IPS DF 6.9 (cell line): Measurements from ENCODE around the gene TRIM44.
"Not testable (repeated sequence)": the region's sequence is repeated elsewhere in the genome, so short reads cannot be mapped to it uniquely, and the experiment has no call there.

Source experiments
- DNase-seq: peaks from one replicate; pipeline ENCODE4 v3.0.0-alpha.2; 2013; ENCODE audit warnings: low read depth, low spot score
- H3K27ac ChIP-seq: one replicate; pipeline ENCODE4 v1.5.1; 2013; ENCODE audit warnings: low read length, control low read depth
- H3K27me3 ChIP-seq: 2 replicates; pipeline ENCODE4 v1.6.1; 2013; ENCODE audit warnings: mild to moderate bottlenecking, low read length; ENCODE audit not compliant: control insufficient read depth, insufficient read depth
- H3K36me3 ChIP-seq: 2 replicates; pipeline ENCODE4 v1.6.1; 2013; ENCODE audit warnings: low read length; ENCODE audit not compliant: control insufficient read depth, insufficient read depth
- H3K4me1 ChIP-seq: 2 replicates; pipeline ENCODE4 v1.6.1; 2013; ENCODE audit warnings: low read length; ENCODE audit not compliant: control insufficient read depth, insufficient read depth
- H3K4me3 ChIP-seq: 2 replicates; pipeline ENCODE4 v1.5.1; 2013; ENCODE audit warnings: mild to moderate bottlenecking, low read length
- H3K9me3 ChIP-seq: 2 replicates; pipeline ENCODE4 v1.6.1; 2013; ENCODE audit warnings: low read length, inconsistent platforms; ENCODE audit not compliant: control insufficient read depth, insufficient read depth
- WGBS: extraction: QIAGEN DNeasy Blood & Tissue Kit; methylation state at CpG from one replicate; pipeline ENCODE4 v1.1.7; 2013; ENCODE audit warnings: mixed read lengths, missing lambda C conversion rate; ENCODE audit not compliant: insufficient read length, insufficient coverage; 5-methylcytosine and 5-hydroxymethylcytosine counted together

The TRIM44 gene

DNA sequence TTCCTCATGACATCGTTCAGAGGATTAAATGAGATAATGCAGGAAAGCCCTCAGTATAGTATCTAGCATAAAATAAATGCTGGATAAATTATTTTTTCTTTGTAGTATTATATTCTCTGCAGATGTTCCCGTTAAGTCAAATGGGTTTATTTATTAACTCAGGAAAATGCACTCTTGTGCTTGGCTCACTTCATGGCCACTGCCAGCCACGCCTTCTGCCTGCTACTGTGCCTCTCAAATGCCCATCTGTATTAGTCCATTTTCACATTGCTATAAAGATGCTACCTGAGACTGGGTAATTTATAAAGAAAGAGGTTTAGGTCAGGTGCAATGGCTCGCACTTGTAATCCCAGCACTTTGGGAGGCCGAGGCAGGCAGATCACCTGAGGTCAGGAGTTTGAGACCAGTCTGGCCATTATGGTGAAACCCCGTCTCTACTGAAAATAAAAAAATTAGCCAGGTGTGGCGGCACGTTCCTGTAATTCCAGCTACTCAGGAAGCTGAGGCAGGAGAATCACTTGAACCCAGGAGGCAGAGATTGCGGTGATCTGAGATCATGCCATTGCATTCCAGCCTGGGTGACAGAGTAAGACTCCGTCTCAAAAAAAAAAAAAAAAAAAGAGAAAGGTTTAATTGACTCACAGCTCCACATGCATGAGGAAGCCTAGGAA lies 176.3 kb downstream of the TRIM44 start:
- H3K9me3 ChIP-seq, H3K27me3 ChIP-seq, H3K27ac ChIP-seq, H3K36me3 ChIP-seq, DNase-seq, H3K4me3 ChIP-seq, H3K4me1 ChIP-seq: not testable (repeated sequence)
- no CpG with 5 or more reads among the region's 10 CpGs for WGBS

DNA sequence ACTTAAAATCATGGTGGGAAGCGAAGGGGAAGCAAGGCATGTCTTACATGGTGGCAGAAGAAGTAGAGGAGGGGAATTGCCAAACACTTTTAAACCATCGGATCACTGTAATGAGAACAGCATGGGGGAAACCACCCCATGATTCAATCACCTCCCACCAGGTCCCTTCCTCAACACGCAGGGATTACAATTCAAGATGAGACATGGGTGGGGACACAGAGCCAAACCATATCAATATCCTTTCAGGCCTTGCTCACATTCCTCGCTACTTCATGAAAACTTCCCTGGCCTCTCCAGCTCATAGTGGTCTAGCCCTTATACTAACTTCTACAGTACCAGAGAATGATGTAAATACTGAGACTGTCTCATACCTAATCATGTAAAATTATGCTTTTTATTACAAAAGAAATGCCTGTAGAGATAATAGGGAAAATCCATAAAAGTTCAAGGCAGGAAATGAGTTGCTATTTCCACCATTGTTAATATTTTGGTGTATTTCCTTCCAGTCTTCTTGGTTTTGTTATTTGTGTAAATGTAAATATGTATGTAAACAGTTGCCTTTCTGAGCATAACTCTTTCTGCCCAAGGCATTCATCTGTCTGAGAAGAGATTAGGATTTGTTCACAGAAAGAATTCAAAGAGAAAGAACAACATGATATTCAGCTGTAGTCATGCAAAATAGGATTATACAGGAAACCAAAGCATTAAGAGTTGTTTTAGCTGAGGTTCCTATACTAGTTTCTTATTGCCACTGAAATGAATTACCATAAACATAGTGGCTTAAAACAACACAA lies 177.0 kb downstream of the TRIM44 start:
- no peak overlapping the region for H3K27ac ChIP-seq
- DNase-seq, result no peak
- H3K9me3 ChIP-seq, result no peaks in the 10 kb centered on the region
- H3K4me3 ChIP-seq, result no peak overlapping the region
- no peaks in the 10 kb centered on the region for H3K36me3 ChIP-seq
- H3K4me1 ChIP-seq, result no peaks in the 10 kb centered on the region
- no CpG with 5 or more reads among the region's 4 CpGs for whole genome bisulfite sequencing
- no peaks in the 10 kb centered on the region for H3K27me3 ChIP-seq

DNA sequence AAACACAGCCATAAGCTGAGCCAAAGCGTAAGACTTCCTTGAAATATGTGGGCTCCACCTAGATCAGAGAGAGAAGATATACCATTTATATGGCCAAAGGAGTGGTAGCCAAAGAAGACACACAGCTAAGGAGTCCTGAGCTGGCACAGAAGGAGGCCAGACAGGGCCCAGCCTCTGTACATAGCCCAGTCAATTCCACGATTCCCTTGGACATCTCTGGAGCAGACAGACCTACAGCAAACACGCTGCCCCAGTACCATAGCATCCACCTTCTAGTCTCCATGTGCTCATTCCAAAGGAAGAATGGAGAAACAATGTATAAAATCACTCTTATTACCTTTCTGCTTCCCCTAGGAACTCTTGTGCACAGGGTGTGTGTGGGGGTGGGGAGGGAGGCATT lies 179.2 kb downstream of the TRIM44 start:
- no CpG with 5 or more reads among the region's 3 CpGs for WGBS
- Histone ChIP-seq H3K4me1 (no peaks in the 10 kb centered on the region), H3K9me3 (no peaks in the 10 kb centered on the region), H3K4me3 (no peak overlapping the region), H3K27ac (no peak overlapping the region), H3K27me3 (no peaks in the 10 kb centered on the region), H3K36me3 (no peaks in the 10 kb centered on the region)
- DNase-seq, result no peak

- no peaks in the 10 kb centered on the region for H3K9me3 ChIP-seq
- no peaks in the 10 kb centered on the region for H3K27me3 ChIP-seq
- H3K4me1 ChIP-seq, result no peaks in the 10 kb centered on the region
- no peak overlapping the region for H3K27ac ChIP-seq
- H3K36me3 ChIP-seq, result no peaks in the 10 kb centered on the region
- no CpG with 5 or more reads among the region's 1 CpG for WGBS
- no peak overlapping the region for H3K4me3 ChIP-seq
- DNase-seq, result no peak
Observed at GRCh38 chr11:35842958-35843357, 180.4 kb downstream of the TRIM44 start.

DNA sequence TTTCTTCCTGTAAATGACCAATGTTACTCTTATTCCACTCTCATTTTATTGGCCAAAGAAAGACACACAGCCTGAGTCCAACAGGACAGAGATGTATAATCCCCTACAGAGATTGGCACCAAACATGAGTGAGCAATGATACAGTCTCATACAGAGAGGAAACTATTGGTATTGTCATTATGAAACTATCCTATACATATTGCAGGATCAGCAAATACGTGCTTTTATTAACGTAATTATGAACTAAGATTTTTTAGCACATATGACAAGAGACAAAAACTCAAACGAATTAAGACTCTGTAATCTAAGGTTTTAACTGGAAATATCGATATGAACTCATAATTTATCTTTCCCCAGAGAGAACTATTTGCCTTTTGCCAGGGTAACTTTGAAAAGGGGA lies 182.0 kb downstream of the TRIM44 start:
- H3K36me3 ChIP-seq, result no peaks in the 10 kb centered on the region
- H3K27me3 ChIP-seq, result no peaks in the 10 kb centered on the region
- H3K9me3 ChIP-seq, result no peaks in the 10 kb centered on the region
- H3K4me3 ChIP-seq, result no peak overlapping the region
- no peak overlapping the region for H3K27ac ChIP-seq
- WGBS, result no CpG with 5 or more reads among the region's 4 CpGs
- DNase-seq, result no peak
- no peaks in the 10 kb centered on the region for H3K4me1 ChIP-seq

GRCh38 chr11:35845860-35846259 lies 183.3 kb downstream of the TRIM44 start:
- no peak overlapping the region for H3K27ac ChIP-seq
- H3K36me3 ChIP-seq, result no peaks in the 10 kb centered on the region
- H3K27me3 ChIP-seq, result no peaks in the 10 kb centered on the region
- no peak overlapping the region for H3K4me3 ChIP-seq
- no peaks in the 10 kb centered on the region for H3K9me3 ChIP-seq
- no peak for DNase-seq
- no peaks in the 10 kb centered on the region for H3K4me1 ChIP-seq
- WGBS, result no CpG with 5 or more reads among the region's 2 CpGs

DNA sequence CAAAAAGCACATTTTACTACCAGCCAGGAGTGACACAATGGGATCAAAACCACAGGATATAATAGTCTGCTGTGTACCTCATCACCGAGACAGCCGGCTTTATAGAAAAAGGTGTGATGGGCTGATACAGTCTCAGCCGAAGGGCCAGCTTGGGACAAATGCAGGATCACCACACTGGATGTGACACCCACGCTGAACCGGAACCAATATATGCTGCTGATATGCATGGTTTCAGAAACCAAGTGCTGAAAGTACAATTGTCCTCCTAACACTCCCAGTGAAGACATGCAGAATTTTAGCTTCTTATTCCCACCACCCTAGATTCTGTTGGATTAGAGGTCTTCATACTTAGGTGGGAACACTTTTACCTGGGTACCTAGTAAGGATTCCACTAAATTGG lies 184.3 kb downstream of the TRIM44 start:
- H3K27ac ChIP-seq, result no peak overlapping the region
- no peaks in the 10 kb centered on the region for H3K9me3 ChIP-seq
- DNase-seq, result no peak
- H3K4me3 ChIP-seq, result no peak overlapping the region
- no peaks in the 10 kb centered on the region for H3K27me3 ChIP-seq
- no peaks in the 10 kb centered on the region for H3K36me3 ChIP-seq
- H3K4me1 ChIP-seq, result no peaks in the 10 kb centered on the region
- WGBS, result no CpG with 5 or more reads among the region's 5 CpGs

DNA sequence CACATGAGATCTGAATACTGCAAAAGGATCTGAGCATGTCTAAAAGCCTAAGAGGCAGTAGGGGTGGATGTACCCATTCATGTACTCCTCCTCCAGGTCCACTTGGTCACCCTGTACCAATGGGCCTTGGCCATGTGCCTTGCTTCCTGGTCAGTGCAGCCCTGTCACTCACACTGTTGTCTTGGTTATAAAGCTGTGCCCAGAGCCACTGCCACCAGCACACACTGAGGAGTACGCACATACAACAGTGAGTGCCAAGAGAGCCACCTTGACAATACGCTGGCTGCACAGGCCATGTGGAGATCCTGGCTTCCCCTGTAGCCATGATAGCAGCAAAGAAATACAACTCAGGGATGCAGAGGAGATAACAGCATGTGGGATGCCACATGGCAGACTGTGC lies 184.9 kb downstream of the TRIM44 start:
- Histone ChIP-seq H3K4me3 (no peak overlapping the region), H3K36me3 (no peaks in the 10 kb centered on the region), H3K27ac (no peak overlapping the region), H3K9me3 (no peaks in the 10 kb centered on the region), H3K27me3 (no peaks in the 10 kb centered on the region), H3K4me1 (no peaks in the 10 kb centered on the region)
- no CpG with 5 or more reads among the region's 2 CpGs for WGBS
- no peak for DNase-seq

GRCh38 chr11:35848616-35849015 lies 186.0 kb downstream of the TRIM44 start:
- Histone ChIP-seq H3K9me3 (no peaks in the 10 kb centered on the region), H3K36me3 (no peaks in the 10 kb centered on the region), H3K4me3 (no peak overlapping the region), H3K27me3 (no peaks in the 10 kb centered on the region), H3K4me1 (no peaks in the 10 kb centered on the region), H3K27ac (no peak overlapping the region)
- no peak for DNase-seq
- WGBS, result no CpG with 5 or more reads among the region's 4 CpGs

- Histone ChIP-seq H3K9me3 (no peaks in the 10 kb centered on the region), H3K4me1 (no peaks in the 10 kb centered on the region), H3K27ac (no peak overlapping the region), H3K27me3 (no peaks in the 10 kb centered on the region), H3K36me3 (no peaks in the 10 kb centered on the region), H3K4me3 (no peak overlapping the region)
- no CpG with 5 or more reads among the region's 7 CpGs for WGBS
- no peak for DNase-seq
Observed at GRCh38 chr11:35850191-35850590, 187.6 kb downstream of the TRIM44 start.

DNA sequence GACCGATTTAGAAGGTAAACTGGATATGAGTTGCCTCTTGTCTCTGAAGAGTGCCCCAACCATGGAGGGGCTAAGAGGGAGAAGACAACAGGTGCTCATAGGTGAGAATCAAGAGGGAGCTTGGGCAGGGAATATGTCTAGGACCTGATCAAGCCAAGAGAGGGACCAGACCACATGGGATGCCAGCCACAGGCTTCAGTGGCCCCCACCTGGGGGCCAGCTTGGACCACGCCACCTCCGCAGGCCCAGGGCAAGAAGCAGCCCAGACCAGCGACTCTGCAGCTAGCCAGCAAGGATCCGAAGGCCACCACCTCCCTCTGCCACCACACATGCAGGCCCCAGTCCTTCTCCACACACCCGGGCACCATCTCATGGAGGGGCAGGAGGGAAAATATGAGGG lies 188.8 kb downstream of the TRIM44 start:
- no peaks in the 10 kb centered on the region for H3K36me3 ChIP-seq
- no peak overlapping the region for H3K4me3 ChIP-seq
- WGBS, result no CpG with 5 or more reads among the region's 6 CpGs
- DNase-seq, result no peak
- H3K4me1 ChIP-seq, result no peaks in the 10 kb centered on the region
- H3K9me3 ChIP-seq, result no peaks in the 10 kb centered on the region
- no peak overlapping the region for H3K27ac ChIP-seq
- H3K27me3 ChIP-seq, result no peaks in the 10 kb centered on the region
